H9 (cell line): ENCODE measurements around the gene BNIP1. TPM values are rescaled to one million over a fixed set of nuclear protein-coding genes. Genes with fewer than 3 reads are reported as not detected.

Source experiments
- DNase-seq: peaks from one replicate; pipeline ENCODE4 v3.0.0-alpha.2; 2017
- H2AFZ ChIP-seq: one replicate; pipeline ENCODE4 v1.6.1; 2013; ENCODE audit warnings: mild to moderate bottlenecking, low read length, control low read depth, moderate library complexity
- H2AK5ac ChIP-seq: 2 replicates; pipeline ENCODE4 v1.6.1; 2013; ENCODE audit warnings: low read length, control low read depth, mixed read lengths; ENCODE audit not compliant: insufficient read length
- H2BK120ac ChIP-seq: one replicate; pipeline ENCODE4 v1.6.1; 2013; ENCODE audit warnings: low read depth, mild to moderate bottlenecking, low read length, control low read depth, inconsistent platforms; ENCODE audit not compliant: poor library complexity, severe bottlenecking
- H2BK12ac ChIP-seq: 2 replicates; pipeline ENCODE4 v1.6.1; 2013; ENCODE audit warnings: low read length, control low read depth, mixed read lengths, low read depth; ENCODE audit not compliant: insufficient read length
- H2BK15ac ChIP-seq: 2 replicates; pipeline ENCODE4 v1.6.1; 2013; ENCODE audit warnings: low read depth, low read length, control low read depth
- H2BK20ac ChIP-seq: one replicate; pipeline ENCODE4 v1.6.1; 2013; ENCODE audit warnings: low read depth, mild to moderate bottlenecking, low read length, control low read depth, inconsistent platforms; ENCODE audit not compliant: poor library complexity, severe bottlenecking
- H2BK5ac ChIP-seq: 2 replicates; pipeline ENCODE4 v1.6.1; 2013; ENCODE audit warnings: low read length, control low read depth, mixed read lengths; ENCODE audit not compliant: insufficient read length
- H3K14ac ChIP-seq: 2 replicates; pipeline ENCODE4 v1.6.1; 2013; ENCODE audit warnings: low read length, control low read depth; ENCODE audit not compliant: insufficient read depth
- H3K18ac ChIP-seq: 2 replicates; pipeline ENCODE4 v1.6.1; 2013; ENCODE audit warnings: low read depth, mild to moderate bottlenecking, mixed read lengths, low read length, control low read depth; ENCODE audit not compliant: insufficient read length
- H3K23ac ChIP-seq: 2 replicates; pipeline ENCODE4 v1.6.1; 2013; ENCODE audit warnings: low read length, control low read depth, mixed read lengths, low read depth; ENCODE audit not compliant: insufficient read length
- H3K23me2 ChIP-seq: 2 replicates; pipeline ENCODE4 v1.6.1; 2013; ENCODE audit warnings: low read depth, mild to moderate bottlenecking, mixed read lengths, low read length, control low read depth; ENCODE audit not compliant: insufficient read length, poor library complexity, severe bottlenecking
- H3K27ac ChIP-seq: 2 replicates; pipeline ENCODE4 v1.5.1; 2013; ENCODE audit warnings: low read length, control low read depth, mixed read lengths, low read depth; ENCODE audit not compliant: insufficient read length
- H3K27me3 ChIP-seq: 2 replicates; pipeline ENCODE4 v1.6.1; 2013; ENCODE audit warnings: low read length, control low read depth, inconsistent platforms; ENCODE audit not compliant: insufficient read depth
- H3K4ac ChIP-seq: 2 replicates; pipeline ENCODE4 v1.6.1; 2013; ENCODE audit warnings: low read depth, mild to moderate bottlenecking, control low read depth, inconsistent platforms, low read length, moderate library complexity
- H3K4me1 ChIP-seq: 2 replicates; pipeline ENCODE4 v1.6.1; 2013; ENCODE audit warnings: low read length, control low read depth, inconsistent platforms; ENCODE audit not compliant: insufficient read depth
- H3K4me2 ChIP-seq: 2 replicates; pipeline ENCODE4 v1.6.1; 2013; ENCODE audit warnings: low read length, control low read depth, mixed read lengths; ENCODE audit not compliant: insufficient read length, insufficient read depth
- H3K56ac ChIP-seq: 2 replicates; pipeline ENCODE4 v1.6.1; 2013; ENCODE audit warnings: low read depth, mild to moderate bottlenecking, mixed read lengths, low read length, control low read depth; ENCODE audit not compliant: insufficient read length
- H3K79me1 ChIP-seq: 2 replicates; pipeline ENCODE4 v1.6.1; 2013; ENCODE audit warnings: low read depth, mild to moderate bottlenecking, moderate library complexity, low read length, control low read depth, inconsistent platforms; ENCODE audit not compliant: insufficient read depth, poor library complexity, severe bottlenecking
- H3K79me2 ChIP-seq: 2 replicates; pipeline ENCODE4 v1.6.1; 2013; ENCODE audit warnings: low read length, control low read depth, inconsistent platforms; ENCODE audit not compliant: insufficient read depth
- H3K9ac ChIP-seq: 2 replicates; pipeline ENCODE4 v1.6.1; 2013; ENCODE audit warnings: low read length, control low read depth, mixed read lengths; ENCODE audit not compliant: insufficient read length; ENCODE audit errors: extremely low read depth
- H3K9me3 ChIP-seq: one replicate; pipeline ENCODE4 v1.6.1; 2013; ENCODE audit warnings: low read depth, low read length, inconsistent platforms; ENCODE audit not compliant: control insufficient read depth
- H3T11ph ChIP-seq: one replicate; pipeline ENCODE4 v1.6.1; 2013; ENCODE audit warnings: mild to moderate bottlenecking, low read length, control low read depth, inconsistent platforms
- H4K20me1 ChIP-seq: one replicate; pipeline ENCODE4 v1.6.1; 2013; ENCODE audit not compliant: control insufficient read depth, insufficient read length, insufficient read depth
- H4K5ac ChIP-seq: 2 replicates; pipeline ENCODE4 v1.6.1; 2013; ENCODE audit warnings: low read depth, mild to moderate bottlenecking, mixed read lengths, low read length, control low read depth; ENCODE audit not compliant: insufficient read length
- H4K8ac ChIP-seq: replicated peaks from 2 replicates; pipeline ENCODE4 v1.6.1; 2013; ENCODE audit warnings: low read length, control low read depth, mixed read lengths, low read depth; ENCODE audit not compliant: insufficient read length
- H4K91ac ChIP-seq: 2 replicates; pipeline ENCODE4 v1.6.1; 2013; ENCODE audit warnings: low read depth, mild to moderate bottlenecking, moderate library complexity, mixed read lengths, low read length, control low read depth; ENCODE audit not compliant: insufficient read length
- H3K27ac Mint-ChIP-seq, 3 experiments: 2 replicates in 2 of 3; 3 replicates in 1 of 3; pipeline ENCODE4 v1.8.0; 2020 to 2021; ENCODE audit warnings: mixed read lengths in 3 of 3, mild to moderate bottlenecking in 1 of 3, moderate library complexity in 1 of 3
- H3K27me3 Mint-ChIP-seq: 2 replicates; pipeline ENCODE4 v1.8.0; 2021; ENCODE audit warnings: low read depth, mild to moderate bottlenecking, moderate library complexity, mixed read lengths
- H3K36me3 Mint-ChIP-seq, 3 experiments: 2 replicates in 2 of 3; 3 replicates in 1 of 3; pipeline ENCODE4 v1.8.0; 2020 to 2021; ENCODE audit warnings: low read depth in 3 of 3, mixed read lengths in 3 of 3; ENCODE audit not compliant: insufficient read depth in 1 of 3
- H3K4me1 Mint-ChIP-seq, 2 experiments: 2 replicates each; pipeline ENCODE4 v1.8.0; 2020; ENCODE audit warnings: mixed read lengths in 2 of 2
- H3K4me3 Mint-ChIP-seq, 2 experiments: 2 replicates in 1 of 2; 3 replicates in 1 of 2; pipeline ENCODE4 v1.8.0; 2020 to 2021; ENCODE audit warnings: mild to moderate bottlenecking in 2 of 2, mixed read lengths in 2 of 2, moderate library complexity in 1 of 2
- H3K9me3 Mint-ChIP-seq, 2 experiments: 2 replicates in 1 of 2; 3 replicates in 1 of 2; pipeline ENCODE4 v1.8.0; 2020; ENCODE audit warnings: mild to moderate bottlenecking in 2 of 2, mixed read lengths in 2 of 2, moderate library complexity in 1 of 2
- WGBS: extraction: QIAGEN DNeasy Blood & Tissue Kit; methylation state at CpG from one replicate; pipeline ENCODE4 v1.1.7; 2013; ENCODE audit warnings: missing lambda C conversion rate, low lambda C conversion rate, mixed read lengths; ENCODE audit not compliant: insufficient read length; ENCODE audit errors: extremely low coverage; 5-methylcytosine and 5-hydroxymethylcytosine counted together
- total RNA-seq: library from RNA; stranded (reverse); gene quantifications from 2 replicates; pipeline ENCODE4 v1.2.1, GENCODE V29; 2021
- TF ChIP-seq, protein P1 (sequence below): fragments of 200-600 bp; sonication (generic); conservative IDR thresholded peaks from 3 replicates; pipeline ENCODE4 v1.8.0; 2021; ENCODE audit warnings: antibody characterized with exemption, mild to moderate bottlenecking

The BNIP1 gene
- total RNA-seq, 1 experiment from 2014 or later = 8.8 TPM

DNA sequence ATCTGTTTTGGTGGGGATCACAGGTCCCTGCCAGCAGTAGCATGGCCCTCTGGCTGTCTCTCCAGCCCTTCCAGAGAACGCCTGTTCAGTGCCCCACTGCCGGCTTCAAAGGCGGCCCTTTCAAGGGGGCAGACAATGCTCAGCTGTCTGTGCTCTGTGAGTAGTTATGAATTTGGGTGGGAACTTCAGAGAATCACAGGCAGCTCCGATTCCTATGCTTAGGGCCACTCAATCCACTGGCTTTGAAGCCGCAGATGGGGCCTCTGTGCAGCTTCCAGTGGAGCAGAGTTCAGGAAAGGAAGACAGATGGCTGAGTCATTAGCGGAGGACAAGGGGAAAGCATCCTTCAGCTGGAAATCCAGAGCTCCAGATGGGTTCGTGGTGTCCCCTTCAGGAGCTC is 48.2 kb downstream of the BNIP1 start:
- H2AK5ac ChIP-seq = no peak overlapping the region
- H4K8ac ChIP-seq = no peak overlapping the region
- H3K4ac ChIP-seq = no peak overlapping the region
- H3K14ac ChIP-seq = no peak overlapping the region
- no peaks in the 10 kb centered on the region; a peak in 1 of 7 replicates for H3K36me3 Mint-ChIP-seq
- no peaks in the 10 kb centered on the region for H3K23me2 ChIP-seq
- H2BK5ac ChIP-seq = no peak overlapping the region
- DNase-seq = no peak
- H3K9me3 ChIP-seq = no peaks in the 10 kb centered on the region
- H3K27me3 Mint-ChIP-seq = peaks cover 41% of the 10 kb centered on the region
- no peak overlapping the region for H2AFZ ChIP-seq
- peak overlapping the region in 1 of 3 experiments; percentile 35; a peak in 1 of 7 replicates for H3K27ac Mint-ChIP-seq
- no CpG with 5 or more reads among the region's 7 CpGs for WGBS
- H3K9me3 Mint-ChIP-seq = no peaks in the 10 kb centered on the region; a peak in 1 of 5 replicates
- H3K27ac ChIP-seq = no peak overlapping the region
- no peaks in the 10 kb centered on the region for H3K79me2 ChIP-seq
- H3K18ac ChIP-seq = no peak overlapping the region
- H2BK15ac ChIP-seq = no peak overlapping the region
- no peak overlapping the region for H2BK12ac ChIP-seq
- H4K91ac ChIP-seq = no peak overlapping the region
- no peaks in the 10 kb centered on the region for H3K4me1 Mint-ChIP-seq
- no peaks in the 10 kb centered on the region for H4K20me1 ChIP-seq
- no peaks in the 10 kb centered on the region for H3K4me1 ChIP-seq
- no peak overlapping the region for H2BK120ac ChIP-seq
- H3K23ac ChIP-seq = no peak overlapping the region
- no peak overlapping the region for H3K9ac ChIP-seq
- H4K5ac ChIP-seq = no peak overlapping the region
- no peak overlapping the region for H3T11ph ChIP-seq
- H3K56ac ChIP-seq = no peak overlapping the region
- H3K27me3 ChIP-seq = no peaks in the 10 kb centered on the region; the same call in 1 of the 2 replicates
- no peak overlapping the region for H3K4me3 Mint-ChIP-seq
- H2BK20ac ChIP-seq = no peak overlapping the region
- H3K79me1 ChIP-seq = no peaks in the 10 kb centered on the region
- no peak overlapping the region for H3K4me2 ChIP-seq
- TF ChIP-seq, protein P1, sequence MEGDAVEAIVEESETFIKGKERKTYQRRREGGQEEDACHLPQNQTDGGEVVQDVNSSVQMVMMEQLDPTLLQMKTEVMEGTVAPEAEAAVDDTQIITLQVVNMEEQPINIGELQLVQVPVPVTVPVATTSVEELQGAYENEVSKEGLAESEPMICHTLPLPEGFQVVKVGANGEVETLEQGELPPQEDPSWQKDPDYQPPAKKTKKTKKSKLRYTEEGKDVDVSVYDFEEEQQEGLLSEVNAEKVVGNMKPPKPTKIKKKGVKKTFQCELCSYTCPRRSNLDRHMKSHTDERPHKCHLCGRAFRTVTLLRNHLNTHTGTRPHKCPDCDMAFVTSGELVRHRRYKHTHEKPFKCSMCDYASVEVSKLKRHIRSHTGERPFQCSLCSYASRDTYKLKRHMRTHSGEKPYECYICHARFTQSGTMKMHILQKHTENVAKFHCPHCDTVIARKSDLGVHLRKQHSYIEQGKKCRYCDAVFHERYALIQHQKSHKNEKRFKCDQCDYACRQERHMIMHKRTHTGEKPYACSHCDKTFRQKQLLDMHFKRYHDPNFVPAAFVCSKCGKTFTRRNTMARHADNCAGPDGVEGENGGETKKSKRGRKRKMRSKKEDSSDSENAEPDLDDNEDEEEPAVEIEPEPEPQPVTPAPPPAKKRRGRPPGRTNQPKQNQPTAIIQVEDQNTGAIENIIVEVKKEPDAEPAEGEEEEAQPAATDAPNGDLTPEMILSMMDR = no peak
